GM12874 (cell line): ENCODE results near the gene SMIM31.

ENCODE experiments used
- TF ChIP-seq, protein P1 (sequence below): IDR thresholded peaks from 2 replicates; pipeline ENCODE4 v1.5.1; 2011; ENCODE audit warnings: low read depth, mild to moderate bottlenecking, control low read depth, low read length, moderate library complexity; ENCODE audit not compliant: insufficient read depth

Gene SMIM31

GRCh38 chr4:164768516-164768915 lies 14.6 kb downstream of the SMIM31 start:
- TF ChIP-seq, protein P1, sequence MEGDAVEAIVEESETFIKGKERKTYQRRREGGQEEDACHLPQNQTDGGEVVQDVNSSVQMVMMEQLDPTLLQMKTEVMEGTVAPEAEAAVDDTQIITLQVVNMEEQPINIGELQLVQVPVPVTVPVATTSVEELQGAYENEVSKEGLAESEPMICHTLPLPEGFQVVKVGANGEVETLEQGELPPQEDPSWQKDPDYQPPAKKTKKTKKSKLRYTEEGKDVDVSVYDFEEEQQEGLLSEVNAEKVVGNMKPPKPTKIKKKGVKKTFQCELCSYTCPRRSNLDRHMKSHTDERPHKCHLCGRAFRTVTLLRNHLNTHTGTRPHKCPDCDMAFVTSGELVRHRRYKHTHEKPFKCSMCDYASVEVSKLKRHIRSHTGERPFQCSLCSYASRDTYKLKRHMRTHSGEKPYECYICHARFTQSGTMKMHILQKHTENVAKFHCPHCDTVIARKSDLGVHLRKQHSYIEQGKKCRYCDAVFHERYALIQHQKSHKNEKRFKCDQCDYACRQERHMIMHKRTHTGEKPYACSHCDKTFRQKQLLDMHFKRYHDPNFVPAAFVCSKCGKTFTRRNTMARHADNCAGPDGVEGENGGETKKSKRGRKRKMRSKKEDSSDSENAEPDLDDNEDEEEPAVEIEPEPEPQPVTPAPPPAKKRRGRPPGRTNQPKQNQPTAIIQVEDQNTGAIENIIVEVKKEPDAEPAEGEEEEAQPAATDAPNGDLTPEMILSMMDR, result 0 out of 2 replicates have a peak, but pooled peaks have one; percentile 18

GRCh38 chr4:164770010-164770724 lies 16.2 kb downstream of the SMIM31 start:
- TF ChIP-seq, protein P1, result no peak

GRCh38 chr4:164771088-164771487 lies 17.2 kb downstream of the SMIM31 start:
- TF ChIP-seq, protein P1, result no peak

GRCh38 chr4:164772076-164772475 lies 18.1 kb downstream of the SMIM31 start:
- TF ChIP-seq, protein P1, result no peak

GRCh38 chr4:164779080-164779479 lies 25.1 kb downstream of the SMIM31 start:
- TF ChIP-seq, protein P1, result no peak

- TF ChIP-seq, protein P1, result peak; percentile 90
Measured at GRCh38 chr4:164779811-164780216, 25.9 kb downstream of the SMIM31 start.

DNA sequence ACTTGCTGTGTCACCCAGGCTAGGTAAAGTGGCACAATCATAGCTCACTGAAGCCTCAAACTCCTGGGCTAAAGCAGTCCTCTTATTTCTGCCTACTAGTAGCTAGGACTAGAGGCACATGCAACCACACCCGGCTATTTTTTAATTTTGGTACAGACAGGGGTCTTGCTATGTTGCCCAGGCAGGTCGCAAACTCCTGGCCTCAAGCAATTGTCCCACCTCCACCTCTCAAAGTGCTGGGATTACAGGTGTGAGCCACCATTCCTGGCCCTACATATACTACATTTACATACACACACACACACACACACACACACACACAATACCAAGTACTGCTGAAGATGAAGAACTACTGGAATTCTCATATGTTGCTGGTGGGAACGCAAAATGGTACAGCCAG lies 26.9 kb downstream of the SMIM31 start:
- TF ChIP-seq, protein P1, result no peak

- TF ChIP-seq, protein P1, result no peak
Measured at GRCh38 chr4:164783976-164784375, 30.0 kb downstream of the SMIM31 start.
